HEK293 (cell line): ENCODE results near the gene RNF138.

Experiments used
- CTCF ChIP-seq: fragments of 450-650 bp; formaldehyde crosslinking; IDR thresholded peaks from 2 replicates; pipeline ENCODE4 v1.5.1; 2016; ENCODE audit warnings: missing biosample characterization, missing genetic modification characterization
- GLI4 ChIP-seq: fragments of 450-650 bp; formaldehyde crosslinking; IDR thresholded peaks from 2 replicates; pipeline ENCODE4 v1.5.1; 2016; ENCODE audit warnings: missing biosample characterization, missing genetic modification characterization
- KLF16 ChIP-seq: fragments of 450-650 bp; formaldehyde crosslinking; IDR thresholded peaks from 2 replicates; pipeline ENCODE4 v1.5.1; 2017; ENCODE audit warnings: missing biosample characterization, missing genetic modification characterization
- REST ChIP-seq: fragments of 450-650 bp; formaldehyde crosslinking; IDR thresholded peaks from 2 replicates; pipeline ENCODE4 v1.5.1; 2016; ENCODE audit warnings: missing biosample characterization, missing genetic modification characterization
- ZBTB21 ChIP-seq: fragments of 450-650 bp; formaldehyde crosslinking; IDR thresholded peaks from 2 replicates; pipeline ENCODE4 v1.5.1; 2017; ENCODE audit warnings: missing biosample characterization, missing genetic modification characterization
- ZBTB26 ChIP-seq: fragments of 450-650 bp; formaldehyde crosslinking; optimal IDR thresholded peaks from 2 replicates; pipeline ENCODE3; 2016; ENCODE audit warnings: missing biosample characterization, mild to moderate bottlenecking, missing genetic modification characterization
- ZNF148 ChIP-seq: fragments of 450-650 bp; formaldehyde crosslinking; IDR thresholded peaks from 2 replicates; pipeline ENCODE4 v1.5.0; 2017; ENCODE audit warnings: missing biosample characterization, missing genetic modification characterization, borderline replicate concordance
- ZNF174 ChIP-seq: fragments of 450-650 bp; formaldehyde crosslinking; IDR thresholded peaks from 2 replicates; pipeline ENCODE4 v1.5.0; 2017; ENCODE audit warnings: missing biosample characterization, mild to moderate bottlenecking, missing genetic modification characterization
- ZNF488 ChIP-seq: fragments of 450-650 bp; formaldehyde crosslinking; IDR thresholded peaks from 2 replicates; pipeline ENCODE4 v1.5.1; 2016; ENCODE audit warnings: missing biosample characterization, missing genetic modification characterization
- ZNF530 ChIP-seq: fragments of 450-650 bp; formaldehyde crosslinking; IDR thresholded peaks from 2 replicates; pipeline ENCODE4 v1.5.1; 2016; ENCODE audit warnings: low read depth, missing biosample characterization, missing genetic modification characterization
- ZNF768 ChIP-seq: fragments of 450-650 bp; formaldehyde crosslinking; IDR thresholded peaks from 2 replicates; pipeline ENCODE4 v1.5.1; 2018; ENCODE audit warnings: missing biosample characterization, mild to moderate bottlenecking, missing genetic modification characterization
- ZNF777 ChIP-seq: fragments of 450-650 bp; formaldehyde crosslinking; IDR thresholded peaks from 2 replicates; pipeline ENCODE4 v1.5.1; 2017; ENCODE audit warnings: missing biosample characterization, missing genetic modification characterization, borderline replicate concordance
- ZSCAN23 ChIP-seq: fragments of 450-650 bp; formaldehyde crosslinking; IDR thresholded peaks from 2 replicates; pipeline ENCODE4 v1.5.1; 2016; ENCODE audit warnings: missing biosample characterization, missing genetic modification characterization

- no peak for TF ChIP-seq ZNF768
- TF ChIP-seq ZBTB21 (tag by site-specific recombination), result no peak
- TF ChIP-seq CTCF (tag by site-specific recombination), result no peak
- no peak for TF ChIP-seq KLF16 (tag by site-specific recombination)
- no peak for TF ChIP-seq GLI4 (tag by site-specific recombination)
- no peak for TF ChIP-seq ZNF530 (tag by site-specific recombination)
- no peak for TF ChIP-seq ZNF488 (tag by site-specific recombination)
- TF ChIP-seq ZNF777 (tag by site-specific recombination), result no peak
- no peak for TF ChIP-seq ZBTB26 (tag by site-specific recombination)
- TF ChIP-seq ZNF148 (tag by site-specific recombination), result no peak
- TF ChIP-seq ZSCAN23, result no peak
- TF ChIP-seq REST (tag by site-specific recombination), result no peak
- TF ChIP-seq ZNF174 (tag by site-specific recombination), result no peak
These were observed 24.1 kb upstream of the RNF138 start for GRCh38 chr18:32067375-32068167.
